ENCODE results near the gene GRM8.

The GRM8 gene

DNA sequence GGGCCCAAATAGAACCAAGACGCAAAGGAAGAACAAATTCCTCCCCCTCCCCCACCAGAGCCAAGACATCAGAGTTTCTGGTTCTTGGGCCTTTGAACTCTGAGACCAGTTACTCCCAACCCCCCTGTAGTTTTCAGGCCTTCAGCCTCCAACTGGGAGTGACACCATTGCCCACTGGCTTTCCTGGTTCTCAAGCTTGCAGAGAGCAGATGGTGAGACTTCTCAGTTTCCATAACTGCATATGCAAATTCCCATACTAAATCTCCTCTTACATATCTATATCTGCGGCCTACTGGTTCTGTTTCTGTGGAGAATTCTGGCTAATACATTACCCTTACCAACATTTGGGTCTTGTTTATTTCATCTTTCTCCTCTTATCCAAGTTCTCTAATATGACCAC is 762.9 kb downstream of the GRM8 start:
- no peak for TF ChIP-seq SP7 (tag by site-specific recombination; IDR thresholded peaks at IDR 0.05)
- TF ChIP-seq ZNF830 (tag by site-specific recombination; IDR thresholded peaks at IDR 0.05; ENCODE audit: low read depth), result no peak
- Histone ChIP-seq H3K36me3 (ENCODE audit: control insufficient read depth in 2 of 2, insufficient read depth in 1 of 2, low read length in 2 of 2) (no peaks in the 10 kb centered on the region), H3K9me3 (ENCODE audit: control insufficient read depth, insufficient read depth, low read depth, low read length) (no peaks in the 10 kb centered on the region), H3K27ac (ENCODE audit: extremely low read depth, low read depth, low read length) (no peak overlapping the region), H3K4me3 (ENCODE audit: low read depth, low read length) (no peak overlapping the region), H3K4me1 (ENCODE audit: control insufficient read depth, insufficient read depth, low read length) (no peaks in the 10 kb centered on the region)
- ChIA-PET POLR2A (no interaction called here), CTCF (no interaction called here)

- TF ChIP-seq ZBTB6 (tag by site-specific recombination; IDR thresholded peaks at IDR 0.05) (no peak), ZNF747 (tag by site-specific recombination; IDR thresholded peaks at IDR 0.05) (no peak), ZNF175 (tag by site-specific recombination; IDR thresholded peaks at IDR 0.05) (no peak), ZNF658 (tag by site-specific recombination; IDR thresholded peaks at IDR 0.05) (no peak), ZNF311 (tag by site-specific recombination; IDR thresholded peaks at IDR 0.05; ENCODE audit: borderline replicate concordance) (no peak), BCL6B (tag by site-specific recombination; IDR thresholded peaks at IDR 0.05) (no peak), ZNF654 (tag by site-specific recombination; IDR thresholded peaks at IDR 0.05; ENCODE audit: low read depth) (no peak), TRIM28 (IDR thresholded peaks at IDR 0.05; ENCODE audit: borderline replicate concordance, low read length) (no peak), OVOL3 (tag by site-specific recombination; IDR thresholded peaks at IDR 0.05) (no peak)
- H3K27ac ChIP-seq (ENCODE audit: extremely low read depth, low read depth, low read length), result no peak overlapping the region
- ChIA-PET CTCF (no interaction called here), POLR2A (no interaction called here)
- H3K36me3 ChIP-seq (ENCODE audit: control insufficient read depth in 2 of 2, insufficient read depth in 1 of 2, low read length in 2 of 2), result no peaks in the 10 kb centered on the region
- H3K4me3 ChIP-seq (ENCODE audit: low read depth, low read length), result no peak overlapping the region
- H3K9me3 ChIP-seq (ENCODE audit: control insufficient read depth, insufficient read depth, low read depth, low read length), result no peaks in the 10 kb centered on the region
- no peaks in the 10 kb centered on the region for H3K4me1 ChIP-seq (ENCODE audit: control insufficient read depth, insufficient read depth, low read length)
Measured at GRCh38 chr7:126487728-126488442, 764.9 kb downstream of the GRM8 start.

- no peaks in the 10 kb centered on the region for H3K9me3 ChIP-seq (ENCODE audit: control insufficient read depth, insufficient read depth, low read depth, low read length)
- no peak for TF ChIP-seq ZNF221 (tag by site-specific recombination; IDR thresholded peaks at IDR 0.05; ENCODE audit: borderline replicate concordance)
- TF ChIP-seq, protein P1, sequence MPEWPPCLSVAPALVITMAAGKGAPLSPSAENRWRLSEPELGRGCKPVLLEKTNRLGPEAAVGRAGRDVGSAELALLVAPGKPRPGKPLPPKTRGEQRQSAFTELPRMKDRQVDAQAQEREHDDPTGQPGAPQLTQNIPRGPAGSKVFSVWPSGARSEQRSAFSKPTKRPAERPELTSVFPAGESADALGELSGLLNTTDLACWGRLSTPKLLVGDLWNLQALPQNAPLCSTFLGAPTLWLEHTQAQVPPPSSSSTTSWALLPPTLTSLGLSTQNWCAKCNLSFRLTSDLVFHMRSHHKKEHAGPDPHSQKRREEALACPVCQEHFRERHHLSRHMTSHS (tag by site-specific recombination; IDR thresholded peaks at IDR 0.05), result no peak
- TF ChIP-seq ZNF621 (tag by site-specific recombination; IDR thresholded peaks at IDR 0.05), result no peak
- no peak for TF ChIP-seq ZNF394 (tag by site-specific recombination; IDR thresholded peaks at IDR 0.05; ENCODE audit: borderline replicate concordance)
- TF ChIP-seq ZNF184 (tag by site-specific recombination; IDR thresholded peaks at IDR 0.05), result no peak
- no peak for TF ChIP-seq ZNF404 (tag by site-specific recombination; IDR thresholded peaks at IDR 0.05)
- TF ChIP-seq ZNF658 (tag by site-specific recombination; IDR thresholded peaks at IDR 0.05), result no peak
- no peak for TF ChIP-seq ZNF76 (tag by site-specific recombination; IDR thresholded peaks at IDR 0.05; ENCODE audit: borderline replicate concordance, low read depth)
- TF ChIP-seq ZNF837 (tag by site-specific recombination; IDR thresholded peaks at IDR 0.05), result no peak
- TF ChIP-seq, protein P2, sequence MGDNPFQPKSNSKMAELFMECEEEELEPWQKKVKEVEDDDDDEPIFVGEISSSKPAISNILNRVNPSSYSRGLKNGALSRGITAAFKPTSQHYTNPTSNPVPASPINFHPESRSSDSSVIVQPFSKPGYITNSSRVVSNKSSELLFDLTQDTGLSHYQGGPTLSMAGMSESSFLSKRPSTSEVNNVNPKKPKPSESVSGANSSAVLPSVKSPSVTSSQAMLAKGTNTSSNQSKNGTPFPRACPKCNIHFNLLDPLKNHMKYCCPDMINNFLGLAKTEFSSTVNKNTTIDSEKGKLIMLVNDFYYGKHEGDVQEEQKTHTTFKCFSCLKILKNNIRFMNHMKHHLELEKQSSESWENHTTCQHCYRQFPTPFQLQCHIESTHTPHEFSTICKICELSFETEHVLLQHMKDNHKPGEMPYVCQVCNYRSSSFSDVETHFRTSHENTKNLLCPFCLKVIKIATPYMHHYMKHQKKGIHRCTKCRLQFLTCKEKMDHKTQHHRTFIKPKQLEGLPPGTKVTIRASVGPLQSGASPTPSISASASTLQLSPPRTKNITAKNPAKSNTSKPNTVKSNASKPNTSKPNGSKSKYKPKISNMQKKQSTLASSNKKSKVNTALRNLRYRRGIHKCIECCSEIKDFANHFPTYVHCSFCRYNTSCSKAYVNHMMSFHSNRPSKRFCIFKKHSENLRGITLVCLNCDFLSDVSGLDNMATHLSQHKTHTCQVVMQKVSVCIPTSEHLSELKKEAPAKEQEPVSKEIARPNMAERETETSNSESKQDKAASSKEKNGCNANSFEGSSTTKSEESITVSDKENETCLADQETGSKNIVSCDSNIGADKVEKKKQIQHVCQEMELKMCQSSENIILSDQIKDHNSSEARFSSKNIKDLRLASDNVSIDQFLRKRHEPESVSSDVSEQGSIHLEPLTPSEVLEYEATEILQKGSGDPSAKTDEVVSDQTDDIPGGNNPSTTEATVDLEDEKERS (tag by site-specific recombination; IDR thresholded peaks at IDR 0.05), result no peak
- TF ChIP-seq ZBTB20 (tag by site-specific recombination; IDR thresholded peaks at IDR 0.05), result no peak
- TF ChIP-seq ZNF10 (tag by site-specific recombination; IDR thresholded peaks at IDR 0.05), result no peak
- TF ChIP-seq, protein P3, sequence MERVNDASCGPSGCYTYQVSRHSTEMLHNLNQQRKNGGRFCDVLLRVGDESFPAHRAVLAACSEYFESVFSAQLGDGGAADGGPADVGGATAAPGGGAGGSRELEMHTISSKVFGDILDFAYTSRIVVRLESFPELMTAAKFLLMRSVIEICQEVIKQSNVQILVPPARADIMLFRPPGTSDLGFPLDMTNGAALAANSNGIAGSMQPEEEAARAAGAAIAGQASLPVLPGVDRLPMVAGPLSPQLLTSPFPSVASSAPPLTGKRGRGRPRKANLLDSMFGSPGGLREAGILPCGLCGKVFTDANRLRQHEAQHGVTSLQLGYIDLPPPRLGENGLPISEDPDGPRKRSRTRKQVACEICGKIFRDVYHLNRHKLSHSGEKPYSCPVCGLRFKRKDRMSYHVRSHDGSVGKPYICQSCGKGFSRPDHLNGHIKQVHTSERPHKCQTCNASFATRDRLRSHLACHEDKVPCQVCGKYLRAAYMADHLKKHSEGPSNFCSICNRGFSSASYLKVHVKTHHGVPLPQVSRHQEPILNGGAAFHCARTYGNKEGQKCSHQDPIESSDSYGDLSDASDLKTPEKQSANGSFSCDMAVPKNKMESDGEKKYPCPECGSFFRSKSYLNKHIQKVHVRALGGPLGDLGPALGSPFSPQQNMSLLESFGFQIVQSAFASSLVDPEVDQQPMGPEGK (tag by site-specific recombination; IDR thresholded peaks at IDR 0.05), result no peak
- no peak overlapping the region for H3K27ac ChIP-seq (ENCODE audit: extremely low read depth, low read depth, low read length)
- no peaks in the 10 kb centered on the region for H3K36me3 ChIP-seq (ENCODE audit: control insufficient read depth in 2 of 2, insufficient read depth in 1 of 2, low read length in 2 of 2)
- H3K4me3 ChIP-seq (ENCODE audit: low read depth, low read length), result no peak overlapping the region
- no peaks in the 10 kb centered on the region for H3K4me1 ChIP-seq (ENCODE audit: control insufficient read depth, insufficient read depth, low read length)
- ChIA-PET POLR2A (no interaction called here), CTCF (no interaction called here)
Measured at GRCh38 chr7:126486806-126487205, 765.9 kb downstream of the GRM8 start.
